ENCODE measurements around the gene NXT1. TPM values are rescaled to one million over a fixed set of nuclear protein-coding genes. Genes with fewer than 3 reads are reported as not detected.

NXT1 gene
- total and polyA plus RNA-seq, 10 of the 15 experiments (the other 5 are each of a cell fraction or from before 2014, with no cell fraction given), result 10.2 to 66.7 (median 44.0) TPM

DNA sequence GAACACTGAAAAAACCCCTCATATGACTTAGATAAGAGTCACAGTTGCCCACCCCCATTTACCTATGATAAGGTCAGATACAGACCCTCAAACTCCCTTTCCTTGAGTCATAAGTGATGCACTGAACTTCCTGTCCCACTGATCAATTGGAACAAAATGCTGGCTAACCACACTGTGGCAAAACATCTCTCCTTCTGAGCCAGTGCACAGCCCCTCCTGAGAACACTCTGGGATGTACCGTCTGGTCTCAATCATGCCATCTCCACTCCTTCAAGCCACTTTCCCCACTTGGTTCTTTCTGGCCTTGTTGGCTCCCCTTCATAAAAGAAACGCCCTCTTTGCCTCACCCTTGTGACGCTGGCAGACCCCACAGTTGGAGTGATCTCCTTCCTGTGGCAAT lies 42.6 kb upstream of the NXT1 start:
- RAD21 ChIA-PET (ENCODE audit: unreplicated experiment), result no interaction called here
- ATAC-seq, result no peak
- Histone ChIP-seq H3K36me3 (ENCODE audit: control insufficient read depth in 2 of 2, insufficient read depth in 2 of 2, low read length in 1 of 2) (no peaks in the 10 kb centered on the region), H3K27ac (ENCODE audit: control insufficient read depth, insufficient read depth) (no peak overlapping the region), H3K4me2 (ENCODE audit: control insufficient read depth, insufficient read depth) (no peak overlapping the region), H3K9me3 (replicated peaks; ENCODE audit: control insufficient read depth, insufficient read depth, low read length) (no peaks in the 10 kb centered on the region), H3K9ac (ENCODE audit: control insufficient read depth, insufficient read depth, low read length) (no peak overlapping the region), H3K4me3 (no peak overlapping the region), H4K20me1 (ENCODE audit: control insufficient read depth, insufficient read depth) (no peaks in the 10 kb centered on the region), H3K79me2 (ENCODE audit: control insufficient read depth, insufficient read depth, low read length) (no peaks in the 10 kb centered on the region), H3K27me3 (replicated peaks in 1 of 2; ENCODE audit: control insufficient read depth in 2 of 2, insufficient read depth in 2 of 2, low read length in 1 of 2) (no peaks in the 10 kb centered on the region; a peak in 1 of 4 replicates), H2AFZ (ENCODE audit: control insufficient read depth, low read depth, low read length) (no peak overlapping the region), H3K4me1 (ENCODE audit: control insufficient read depth, insufficient read depth, low read length) (no peaks in the 10 kb centered on the region)
- POLR2A ChIA-PET, result no interaction called here
- SMC1A ChIA-PET (ENCODE audit: uncharacterized antibody, unreplicated experiment), result no interaction called here
- FAIRE-seq, result no peak
- no TSS peak for BruUV-seq (replicated peaks)
- CTCF ChIA-PET, result no interaction called here
- intact Hi-C loops (cut with micrococcal nuclease; ENCODE audit: unreplicated experiment) (no loop called here), in situ Hi-C loops (cut with MboI) (no loop called here)
- no peak for DNase-seq (ENCODE audit: low read depth, low spot score)
- WGBS (ENCODE audit: insufficient coverage, insufficient replicate concordance, low lambda C conversion rate, missing lambda C conversion rate), result 3% methylated on average over 2 of the region's 3 CpGs
- TF ChIP-seq RB1 (IDR thresholded peaks at IDR 0.05; ENCODE audit: borderline replicate concordance) (no peak), ASH2L (IDR thresholded peaks at IDR 0.05; ENCODE audit: borderline replicate concordance, low read depth) (no peak), FOS (IDR thresholded peaks at IDR 0.05; ENCODE audit: borderline replicate concordance, extremely low read depth, insufficient read length) (no peak), SUZ12 (IDR thresholded peaks at IDR 0.05; ENCODE audit: unreplicated experiment) (no peak), MTA3 (IDR thresholded peaks at IDR 0.05; ENCODE audit: borderline replicate concordance, low read length) (no peak), YBX1 (IDR thresholded peaks at IDR 0.05) (no peak), BCL11A (IDR thresholded peaks at IDR 0.05; ENCODE audit: low read depth, low read length) (no peak), YY1 (IDR thresholded peaks at IDR 0.05; ENCODE audit: low read depth, low read length) (no peak), TARDBP (IDR thresholded peaks at IDR 0.05; ENCODE audit: borderline replicate concordance) (no peak)
- TF ChIP-seq, protein P1, sequence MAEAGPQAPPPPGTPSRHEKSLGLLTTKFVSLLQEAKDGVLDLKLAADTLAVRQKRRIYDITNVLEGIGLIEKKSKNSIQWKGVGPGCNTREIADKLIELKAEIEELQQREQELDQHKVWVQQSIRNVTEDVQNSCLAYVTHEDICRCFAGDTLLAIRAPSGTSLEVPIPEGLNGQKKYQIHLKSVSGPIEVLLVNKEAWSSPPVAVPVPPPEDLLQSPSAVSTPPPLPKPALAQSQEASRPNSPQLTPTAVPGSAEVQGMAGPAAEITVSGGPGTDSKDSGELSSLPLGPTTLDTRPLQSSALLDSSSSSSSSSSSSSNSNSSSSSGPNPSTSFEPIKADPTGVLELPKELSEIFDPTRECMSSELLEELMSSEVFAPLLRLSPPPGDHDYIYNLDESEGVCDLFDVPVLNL (IDR thresholded peaks at IDR 0.05; ENCODE audit: low read depth, low read length), result no peak
- TF ChIP-seq, protein P2, sequence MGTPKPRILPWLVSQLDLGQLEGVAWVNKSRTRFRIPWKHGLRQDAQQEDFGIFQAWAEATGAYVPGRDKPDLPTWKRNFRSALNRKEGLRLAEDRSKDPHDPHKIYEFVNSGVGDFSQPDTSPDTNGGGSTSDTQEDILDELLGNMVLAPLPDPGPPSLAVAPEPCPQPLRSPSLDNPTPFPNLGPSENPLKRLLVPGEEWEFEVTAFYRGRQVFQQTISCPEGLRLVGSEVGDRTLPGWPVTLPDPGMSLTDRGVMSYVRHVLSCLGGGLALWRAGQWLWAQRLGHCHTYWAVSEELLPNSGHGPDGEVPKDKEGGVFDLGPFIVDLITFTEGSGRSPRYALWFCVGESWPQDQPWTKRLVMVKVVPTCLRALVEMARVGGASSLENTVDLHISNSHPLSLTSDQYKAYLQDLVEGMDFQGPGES (IDR thresholded peaks at IDR 0.05), result no peak
- TF ChIP-seq, protein P3, sequence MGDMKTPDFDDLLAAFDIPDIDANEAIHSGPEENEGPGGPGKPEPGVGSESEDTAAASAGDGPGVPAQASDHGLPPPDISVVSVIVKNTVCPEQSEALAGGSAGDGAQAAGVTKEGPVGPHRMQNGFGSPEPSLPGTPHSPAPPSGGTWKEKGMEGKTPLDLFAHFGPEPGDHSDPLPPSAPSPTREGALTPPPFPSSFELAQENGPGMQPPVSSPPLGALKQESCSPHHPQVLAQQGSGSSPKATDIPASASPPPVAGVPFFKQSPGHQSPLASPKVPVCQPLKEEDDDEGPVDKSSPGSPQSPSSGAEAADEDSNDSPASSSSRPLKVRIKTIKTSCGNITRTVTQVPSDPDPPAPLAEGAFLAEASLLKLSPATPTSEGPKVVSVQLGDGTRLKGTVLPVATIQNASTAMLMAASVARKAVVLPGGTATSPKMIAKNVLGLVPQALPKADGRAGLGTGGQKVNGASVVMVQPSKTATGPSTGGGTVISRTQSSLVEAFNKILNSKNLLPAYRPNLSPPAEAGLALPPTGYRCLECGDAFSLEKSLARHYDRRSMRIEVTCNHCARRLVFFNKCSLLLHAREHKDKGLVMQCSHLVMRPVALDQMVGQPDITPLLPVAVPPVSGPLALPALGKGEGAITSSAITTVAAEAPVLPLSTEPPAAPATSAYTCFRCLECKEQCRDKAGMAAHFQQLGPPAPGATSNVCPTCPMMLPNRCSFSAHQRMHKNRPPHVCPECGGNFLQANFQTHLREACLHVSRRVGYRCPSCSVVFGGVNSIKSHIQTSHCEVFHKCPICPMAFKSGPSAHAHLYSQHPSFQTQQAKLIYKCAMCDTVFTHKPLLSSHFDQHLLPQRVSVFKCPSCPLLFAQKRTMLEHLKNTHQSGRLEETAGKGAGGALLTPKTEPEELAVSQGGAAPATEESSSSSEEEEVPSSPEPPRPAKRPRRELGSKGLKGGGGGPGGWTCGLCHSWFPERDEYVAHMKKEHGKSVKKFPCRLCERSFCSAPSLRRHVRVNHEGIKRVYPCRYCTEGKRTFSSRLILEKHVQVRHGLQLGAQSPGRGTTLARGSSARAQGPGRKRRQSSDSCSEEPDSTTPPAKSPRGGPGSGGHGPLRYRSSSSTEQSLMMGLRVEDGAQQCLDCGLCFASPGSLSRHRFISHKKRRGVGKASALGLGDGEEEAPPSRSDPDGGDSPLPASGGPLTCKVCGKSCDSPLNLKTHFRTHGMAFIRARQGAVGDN (IDR thresholded peaks at IDR 0.05), result no peak
- TF ChIP-seq, protein P4, sequence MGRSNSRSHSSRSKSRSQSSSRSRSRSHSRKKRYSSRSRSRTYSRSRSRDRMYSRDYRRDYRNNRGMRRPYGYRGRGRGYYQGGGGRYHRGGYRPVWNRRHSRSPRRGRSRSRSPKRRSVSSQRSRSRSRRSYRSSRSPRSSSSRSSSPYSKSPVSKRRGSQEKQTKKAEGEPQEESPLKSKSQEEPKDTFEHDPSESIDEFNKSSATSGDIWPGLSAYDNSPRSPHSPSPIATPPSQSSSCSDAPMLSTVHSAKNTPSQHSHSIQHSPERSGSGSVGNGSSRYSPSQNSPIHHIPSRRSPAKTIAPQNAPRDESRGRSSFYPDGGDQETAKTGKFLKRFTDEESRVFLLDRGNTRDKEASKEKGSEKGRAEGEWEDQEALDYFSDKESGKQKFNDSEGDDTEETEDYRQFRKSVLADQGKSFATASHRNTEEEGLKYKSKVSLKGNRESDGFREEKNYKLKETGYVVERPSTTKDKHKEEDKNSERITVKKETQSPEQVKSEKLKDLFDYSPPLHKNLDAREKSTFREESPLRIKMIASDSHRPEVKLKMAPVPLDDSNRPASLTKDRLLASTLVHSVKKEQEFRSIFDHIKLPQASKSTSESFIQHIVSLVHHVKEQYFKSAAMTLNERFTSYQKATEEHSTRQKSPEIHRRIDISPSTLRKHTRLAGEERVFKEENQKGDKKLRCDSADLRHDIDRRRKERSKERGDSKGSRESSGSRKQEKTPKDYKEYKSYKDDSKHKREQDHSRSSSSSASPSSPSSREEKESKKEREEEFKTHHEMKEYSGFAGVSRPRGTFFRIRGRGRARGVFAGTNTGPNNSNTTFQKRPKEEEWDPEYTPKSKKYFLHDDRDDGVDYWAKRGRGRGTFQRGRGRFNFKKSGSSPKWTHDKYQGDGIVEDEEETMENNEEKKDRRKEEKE (IDR thresholded peaks at IDR 0.05), result no peak
- TF ChIP-seq, protein P5, sequence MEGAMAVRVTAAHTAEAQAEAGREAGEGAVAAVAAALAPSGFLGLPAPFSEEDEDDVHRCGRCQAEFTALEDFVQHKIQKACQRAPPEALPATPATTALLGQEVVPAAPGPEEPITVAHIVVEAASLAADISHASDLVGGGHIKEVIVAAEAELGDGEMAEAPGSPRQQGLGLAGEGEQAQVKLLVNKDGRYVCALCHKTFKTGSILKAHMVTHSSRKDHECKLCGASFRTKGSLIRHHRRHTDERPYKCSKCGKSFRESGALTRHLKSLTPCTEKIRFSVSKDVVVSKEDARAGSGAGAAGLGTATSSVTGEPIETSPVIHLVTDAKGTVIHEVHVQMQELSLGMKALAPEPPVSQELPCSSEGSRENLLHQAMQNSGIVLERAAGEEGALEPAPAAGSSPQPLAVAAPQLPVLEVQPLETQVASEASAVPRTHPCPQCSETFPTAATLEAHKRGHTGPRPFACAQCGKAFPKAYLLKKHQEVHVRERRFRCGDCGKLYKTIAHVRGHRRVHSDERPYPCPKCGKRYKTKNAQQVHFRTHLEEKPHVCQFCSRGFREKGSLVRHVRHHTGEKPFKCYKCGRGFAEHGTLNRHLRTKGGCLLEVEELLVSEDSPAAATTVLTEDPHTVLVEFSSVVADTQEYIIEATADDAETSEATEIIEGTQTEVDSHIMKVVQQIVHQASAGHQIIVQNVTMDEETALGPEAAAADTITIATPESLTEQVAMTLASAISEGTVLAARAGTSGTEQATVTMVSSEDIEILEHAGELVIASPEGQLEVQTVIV (IDR thresholded peaks at IDR 0.05; ENCODE audit: borderline replicate concordance, partially characterized antibody), result no peak

Measured in GM12878 (cell line).